AG10803 (cell line): ENCODE results near the gene LSM7.

ENCODE experiments used
- DNase-seq: peaks from one replicate; pipeline ENCODE4 v3.0.0; 2010; ENCODE audit warnings: low read depth
- H3K4me3 ChIP-seq: 2 replicates; pipeline ENCODE4 v1.5.1; 2011; ENCODE audit warnings: mild to moderate bottlenecking, low read length, control low read depth
- TF ChIP-seq, protein P1 (sequence below): conservative IDR thresholded peaks from 2 replicates; pipeline ENCODE4 v1.5.1; 2011; ENCODE audit warnings: mild to moderate bottlenecking, low read length, control low read depth, inconsistent platforms

The LSM7 gene

DNA sequence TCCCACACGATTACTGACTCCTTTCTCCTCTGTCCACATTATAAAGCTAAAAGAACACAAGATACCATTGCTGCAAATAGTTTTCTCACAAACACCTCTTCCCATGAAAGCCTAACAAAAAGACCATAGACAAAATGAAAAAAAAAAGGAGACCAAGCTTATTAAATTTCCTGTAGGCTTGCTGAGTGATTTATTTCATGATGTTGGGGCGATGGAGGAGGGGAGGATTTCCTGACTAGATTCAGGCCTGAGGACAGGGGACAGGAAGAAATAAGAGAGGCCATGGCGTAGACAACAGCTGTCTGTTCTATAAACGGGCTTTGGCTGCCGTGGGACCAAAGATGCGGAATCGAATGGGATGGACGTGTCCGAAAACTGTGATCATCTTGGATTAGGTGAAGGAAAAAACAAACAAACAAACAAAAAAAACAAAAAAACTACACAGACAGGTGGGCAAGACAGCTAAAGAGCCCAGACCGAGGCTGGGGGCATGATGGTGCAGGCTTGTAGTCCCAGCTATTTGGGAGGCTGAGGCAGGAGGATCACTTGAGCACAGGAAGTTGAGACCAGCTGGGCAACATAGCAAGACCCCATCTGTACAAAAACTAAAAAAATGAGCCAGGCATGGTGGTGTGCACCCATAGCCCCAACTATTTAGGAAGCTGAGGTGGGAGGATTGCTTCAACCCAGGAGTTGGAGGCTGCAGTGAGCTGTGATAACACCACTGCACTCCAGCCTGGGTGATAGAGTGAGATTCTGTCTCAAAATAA, 37.0 kb upstream of the LSM7 start:
- TF ChIP-seq, protein P1, sequence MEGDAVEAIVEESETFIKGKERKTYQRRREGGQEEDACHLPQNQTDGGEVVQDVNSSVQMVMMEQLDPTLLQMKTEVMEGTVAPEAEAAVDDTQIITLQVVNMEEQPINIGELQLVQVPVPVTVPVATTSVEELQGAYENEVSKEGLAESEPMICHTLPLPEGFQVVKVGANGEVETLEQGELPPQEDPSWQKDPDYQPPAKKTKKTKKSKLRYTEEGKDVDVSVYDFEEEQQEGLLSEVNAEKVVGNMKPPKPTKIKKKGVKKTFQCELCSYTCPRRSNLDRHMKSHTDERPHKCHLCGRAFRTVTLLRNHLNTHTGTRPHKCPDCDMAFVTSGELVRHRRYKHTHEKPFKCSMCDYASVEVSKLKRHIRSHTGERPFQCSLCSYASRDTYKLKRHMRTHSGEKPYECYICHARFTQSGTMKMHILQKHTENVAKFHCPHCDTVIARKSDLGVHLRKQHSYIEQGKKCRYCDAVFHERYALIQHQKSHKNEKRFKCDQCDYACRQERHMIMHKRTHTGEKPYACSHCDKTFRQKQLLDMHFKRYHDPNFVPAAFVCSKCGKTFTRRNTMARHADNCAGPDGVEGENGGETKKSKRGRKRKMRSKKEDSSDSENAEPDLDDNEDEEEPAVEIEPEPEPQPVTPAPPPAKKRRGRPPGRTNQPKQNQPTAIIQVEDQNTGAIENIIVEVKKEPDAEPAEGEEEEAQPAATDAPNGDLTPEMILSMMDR, result no peak
- H3K4me3 ChIP-seq, result no peak overlapping the region
- no peak for DNase-seq

DNA sequence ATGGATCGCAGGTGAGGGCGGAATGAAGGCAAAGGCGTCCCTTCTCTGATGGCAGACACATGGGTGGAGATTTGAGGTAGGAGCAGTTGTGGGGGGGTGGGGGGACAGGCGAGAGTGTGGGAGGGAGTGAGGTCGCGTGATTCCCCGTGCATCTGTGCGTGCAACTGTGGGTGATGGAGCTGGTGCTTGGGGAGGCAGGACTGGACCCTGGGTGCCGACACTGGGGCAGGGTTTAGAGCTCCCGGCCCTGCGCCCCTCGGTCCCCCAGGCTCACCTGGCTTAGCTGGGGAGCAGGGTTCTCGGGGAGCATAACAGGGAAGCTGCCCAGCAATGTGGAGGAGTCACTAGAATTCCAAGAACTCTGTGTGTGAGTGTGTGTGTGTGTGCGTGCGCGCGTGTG, 35.0 kb upstream of the LSM7 start:
- no peak overlapping the region for H3K4me3 ChIP-seq
- TF ChIP-seq, protein P1, result no peak
- DNase-seq, result no peak

DNA sequence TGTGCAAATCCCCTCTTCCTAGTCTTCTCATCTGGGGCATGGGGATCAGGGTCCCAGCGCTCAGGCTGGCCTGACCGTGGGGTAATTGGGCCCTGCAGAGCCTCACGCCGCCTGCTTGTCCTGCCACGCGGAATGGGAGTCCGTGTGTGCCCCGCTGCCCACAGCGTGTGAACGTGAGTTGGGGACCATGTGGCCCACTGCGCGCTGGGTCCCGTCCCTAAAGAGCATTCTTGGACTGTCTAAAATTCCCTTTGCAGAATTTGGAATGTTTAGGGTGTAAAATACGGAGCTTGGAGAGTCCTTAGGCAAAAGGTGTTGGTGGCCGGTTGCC, 34.5 kb upstream of the LSM7 start:
- TF ChIP-seq, protein P1, result no peak
- no peak for DNase-seq
- H3K4me3 ChIP-seq, result no peak overlapping the region

DNA sequence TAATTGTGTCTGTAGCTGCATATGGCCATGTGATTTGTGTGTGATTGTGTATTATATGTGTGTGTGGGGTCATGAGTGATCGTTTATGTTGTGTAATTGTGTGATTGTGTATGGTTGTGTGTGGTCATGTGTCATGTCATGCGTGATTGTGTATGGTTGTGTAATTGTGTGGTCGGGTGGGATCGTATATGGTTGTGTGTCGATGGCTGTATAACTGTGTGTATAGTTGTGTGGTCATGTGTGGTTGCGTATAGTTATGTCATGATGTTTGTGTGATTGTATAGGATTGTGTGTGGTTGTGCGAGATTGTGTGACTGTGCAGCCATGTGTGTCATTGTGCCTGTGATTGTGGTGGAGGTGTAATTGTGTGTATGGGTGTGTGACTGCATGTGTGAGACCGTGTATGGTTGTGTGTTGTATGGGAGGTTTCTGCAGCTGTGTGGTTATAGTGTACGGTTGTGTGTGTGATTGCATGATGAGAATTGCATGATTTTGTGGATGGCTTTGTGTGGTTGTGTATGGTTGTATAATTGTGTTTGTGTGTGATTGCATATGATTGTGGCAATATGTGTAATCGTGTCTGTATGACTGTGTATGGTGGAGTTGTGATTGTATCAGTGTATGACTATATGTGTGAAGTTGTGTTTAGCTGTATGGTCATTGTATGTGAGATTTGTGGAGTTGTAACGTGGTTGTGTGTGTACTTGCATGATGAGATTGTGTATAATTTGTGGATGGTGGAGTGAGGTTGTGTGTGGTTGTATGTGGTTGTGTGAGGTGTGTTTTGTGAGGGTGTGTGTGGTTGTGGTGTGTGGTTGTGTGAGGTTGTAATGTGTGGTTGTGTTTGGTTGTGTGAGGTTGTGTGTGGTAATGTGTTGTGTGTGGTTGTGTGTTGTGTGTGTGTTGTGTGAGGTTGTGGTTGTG, 33.9 kb upstream of the LSM7 start:
- DNase-seq, result no peak
- TF ChIP-seq, protein P1, result no peak
- H3K4me3 ChIP-seq, result no peak overlapping the region

DNA sequence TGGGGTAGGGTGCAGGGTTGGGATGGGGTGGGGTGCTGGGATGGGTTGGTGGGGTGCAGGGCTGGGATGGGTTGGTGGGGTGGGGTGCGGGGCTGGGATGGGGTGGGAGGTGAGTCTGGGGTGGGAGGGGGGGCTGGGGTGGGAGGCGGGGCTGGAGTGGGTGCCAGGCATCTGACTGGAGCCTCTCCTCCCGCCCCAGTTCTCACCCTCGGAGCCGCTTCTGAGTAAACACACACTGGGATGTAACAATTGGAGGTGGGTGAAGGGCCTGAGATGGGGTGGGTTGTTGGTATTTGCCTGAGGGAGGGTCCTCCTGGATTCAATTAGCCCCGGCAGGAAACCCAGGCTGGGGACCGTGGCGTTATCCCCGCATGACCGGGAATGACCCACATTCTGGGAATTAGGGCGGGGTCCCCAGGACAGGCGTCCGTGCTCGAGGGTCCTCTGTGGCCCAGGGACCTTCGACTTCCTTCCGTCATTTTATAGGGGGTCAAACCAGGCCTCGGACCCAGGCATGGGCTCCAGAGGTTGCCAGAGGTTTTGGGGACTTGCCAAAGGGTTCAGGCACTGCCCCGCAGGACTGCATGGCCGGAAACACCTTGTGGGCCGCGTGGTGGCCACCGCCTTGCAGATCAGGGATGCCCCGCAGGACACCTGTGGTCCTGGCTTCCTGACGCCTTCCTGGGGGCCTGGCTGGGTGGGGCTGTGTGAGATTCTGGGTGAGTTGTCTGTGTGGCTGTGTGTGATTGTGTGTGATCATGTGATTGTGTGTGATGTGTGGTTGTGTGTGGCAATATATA, 33.1 kb upstream of the LSM7 start:
- no peak for DNase-seq
- TF ChIP-seq, protein P1, result no peak
- H3K4me3 ChIP-seq, result no peak overlapping the region

DNA sequence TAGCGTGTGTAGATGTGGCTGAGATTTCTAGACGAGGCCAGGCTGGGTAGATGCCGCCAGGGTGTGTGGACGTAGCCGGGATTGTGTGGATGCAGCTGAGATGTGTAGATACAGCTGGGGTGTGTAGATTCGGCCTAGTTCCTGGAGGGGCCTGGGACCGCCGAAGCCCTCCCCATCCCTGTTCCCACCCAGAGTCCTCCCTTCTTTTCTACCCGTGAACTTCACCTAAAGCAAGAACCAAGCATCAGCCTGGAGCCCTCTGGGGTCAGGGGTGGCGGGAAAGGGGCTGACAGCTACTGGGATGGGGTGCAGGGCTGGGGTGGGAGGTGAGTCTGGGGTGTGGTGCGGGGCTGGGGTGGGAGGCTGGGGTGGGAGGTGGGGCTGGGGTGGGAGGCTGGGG, 32.4 kb upstream of the LSM7 start:
- DNase-seq, result no peak
- H3K4me3 ChIP-seq, result no peak overlapping the region
- TF ChIP-seq, protein P1, result no peak
